ENCODE data around the gene IFT80. TPM values are rescaled to one million over a fixed set of nuclear protein-coding genes. Genes with fewer than 3 reads are reported as not detected.
A peak's percentile ranks its signal among the peaks of the same experiment; 100 is the strongest.

Gene IFT80
- polyA plus RNA-seq, 3 donors, result 1.3 to 7.7 (median 1.4) TPM

DNA sequence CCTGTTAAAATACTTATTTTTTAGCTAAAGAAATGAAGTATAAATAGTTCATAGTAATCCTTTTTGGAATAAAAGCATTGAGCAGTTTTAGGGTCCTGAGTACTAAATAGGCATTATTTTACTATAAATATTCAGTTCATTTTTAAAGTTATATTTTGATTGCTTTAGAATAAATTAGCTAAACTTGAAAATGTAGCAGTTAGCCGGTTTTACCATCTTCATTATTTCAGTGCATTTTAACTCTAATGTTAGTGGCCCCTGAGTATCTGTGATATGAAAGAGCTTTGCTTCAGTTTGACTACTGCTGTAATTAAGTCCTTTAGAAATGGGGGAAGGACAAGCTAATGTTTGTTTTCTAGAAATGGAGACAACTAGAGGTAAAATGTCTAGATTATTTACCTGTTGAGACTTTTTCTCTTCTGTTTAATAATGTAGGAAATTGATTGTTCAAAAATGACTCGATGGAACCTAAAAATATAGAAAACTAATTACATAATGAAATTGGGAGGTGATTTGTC is 4.1 kb upstream of the IFT80 start:
- H3K27me3 ChIP-seq (ENCODE audit: control insufficient read depth in 2 of 2, insufficient read depth in 2 of 2, low read length in 2 of 2), result no peaks in the 10 kb centered on the region
- no peaks in the 10 kb centered on the region for H3K9me3 ChIP-seq (replicated peaks in 1 of 2; ENCODE audit: control insufficient read depth in 1 of 2, insufficient read depth in 1 of 2, low read length in 2 of 2)
- no peak overlapping the region for H2AFZ ChIP-seq (ENCODE audit: insufficient read depth, low read depth, low read length, poor library complexity, severe bottlenecking)
- DNase-seq, result no peak
- intact Hi-C loops (cut with micrococcal nuclease), result loop anchor here in 1 of 2 donors (5.0 kb wide), 1 partner anchor 44 kb away; the partner anchor contains the start of gene TRIM59
- H4K20me1 ChIP-seq (ENCODE audit: insufficient read depth, low read length), result no peaks in the 10 kb centered on the region
- Mint-ChIP-seq H3K4me3 (peak overlapping the region; percentile 16 to 65), H3K4me1 (peaks cover 43% of the 10 kb centered on the region), H3K36me3 (peaks cover 3% of the 10 kb centered on the region in 2 donors), H3K9me3 (no peaks in the 10 kb centered on the region), H3K27ac (peak overlapping the region in 4 of 7 donors; percentile 5 to 82 (median 52)), H3K27me3 (ENCODE audit: low read depth in 3 of 3) (no peaks in the 10 kb centered on the region)
- H3K4me3 ChIP-seq (replicated peaks in 1 of 3; ENCODE audit: low read depth in 2 of 3, low read length in 3 of 3), result peak overlapping the region; percentile 12 to 87 (median 29)
- peak overlapping the region in 1 of 2 donors; percentile 87 for H3K27ac ChIP-seq (ENCODE audit: low read depth in 1 of 2, low read length in 2 of 2)
- no CpG with 5 or more reads among the region's 2 CpGs for WGBS (ENCODE audit: insufficient coverage)
- TF ChIP-seq, protein P1, sequence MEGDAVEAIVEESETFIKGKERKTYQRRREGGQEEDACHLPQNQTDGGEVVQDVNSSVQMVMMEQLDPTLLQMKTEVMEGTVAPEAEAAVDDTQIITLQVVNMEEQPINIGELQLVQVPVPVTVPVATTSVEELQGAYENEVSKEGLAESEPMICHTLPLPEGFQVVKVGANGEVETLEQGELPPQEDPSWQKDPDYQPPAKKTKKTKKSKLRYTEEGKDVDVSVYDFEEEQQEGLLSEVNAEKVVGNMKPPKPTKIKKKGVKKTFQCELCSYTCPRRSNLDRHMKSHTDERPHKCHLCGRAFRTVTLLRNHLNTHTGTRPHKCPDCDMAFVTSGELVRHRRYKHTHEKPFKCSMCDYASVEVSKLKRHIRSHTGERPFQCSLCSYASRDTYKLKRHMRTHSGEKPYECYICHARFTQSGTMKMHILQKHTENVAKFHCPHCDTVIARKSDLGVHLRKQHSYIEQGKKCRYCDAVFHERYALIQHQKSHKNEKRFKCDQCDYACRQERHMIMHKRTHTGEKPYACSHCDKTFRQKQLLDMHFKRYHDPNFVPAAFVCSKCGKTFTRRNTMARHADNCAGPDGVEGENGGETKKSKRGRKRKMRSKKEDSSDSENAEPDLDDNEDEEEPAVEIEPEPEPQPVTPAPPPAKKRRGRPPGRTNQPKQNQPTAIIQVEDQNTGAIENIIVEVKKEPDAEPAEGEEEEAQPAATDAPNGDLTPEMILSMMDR (IDR thresholded peaks at IDR 0.05), result no peak
- peaks cover 94% of the 10 kb centered on the region for H3K79me2 ChIP-seq (ENCODE audit: insufficient read depth, low read length)
- peaks cover 17 to 33% of the 10 kb centered on the region in 2 donors for H3K4me1 ChIP-seq (ENCODE audit: control insufficient read depth in 1 of 2, insufficient read depth in 2 of 2, low read length in 2 of 2)
- peak overlapping the region; percentile 11 for H3K9ac ChIP-seq (ENCODE audit: insufficient read depth, low read length, poor library complexity, severe bottlenecking)
- H3K4me2 ChIP-seq (replicated peaks; ENCODE audit: extremely low read depth, low read length, poor library complexity, severe bottlenecking), result peak overlapping the region; percentile 91
- peaks cover 5 to 12% of the 10 kb centered on the region in 2 donors for H3K36me3 ChIP-seq (replicated peaks in 1 of 2; ENCODE audit: control insufficient read depth in 1 of 2, insufficient read depth in 2 of 2, low read length in 2 of 2)

- no peak for DNase-seq
- H3K9me3 Mint-ChIP-seq, result no peaks in the 10 kb centered on the region
- peaks cover 0 to 8% of the 10 kb centered on the region in 2 donors for H3K36me3 ChIP-seq (replicated peaks in 1 of 2; ENCODE audit: control insufficient read depth in 1 of 2, insufficient read depth in 2 of 2, low read length in 2 of 2)
- H3K9me3 ChIP-seq (replicated peaks in 1 of 2; ENCODE audit: control insufficient read depth in 1 of 2, insufficient read depth in 1 of 2, low read length in 2 of 2), result no peaks in the 10 kb centered on the region
- intact Hi-C loops (cut with micrococcal nuclease), result loop anchor here in 1 of 2 donors (5.0 kb wide), 1 partner anchor 45 kb away; the partner anchor contains the start of gene TRIM59
- peaks cover 93% of the 10 kb centered on the region for H3K79me2 ChIP-seq (ENCODE audit: insufficient read depth, low read length)
- peak overlapping the region; percentile 91 for H3K4me2 ChIP-seq (replicated peaks; ENCODE audit: extremely low read depth, low read length, poor library complexity, severe bottlenecking)
- H3K4me1 ChIP-seq (ENCODE audit: control insufficient read depth in 1 of 2, insufficient read depth in 2 of 2, low read length in 2 of 2), result peaks cover 17 to 33% of the 10 kb centered on the region in 2 donors
- H3K27ac ChIP-seq (ENCODE audit: low read depth in 1 of 2, low read length in 2 of 2), result peak overlapping the region in 1 of 2 donors; percentile 87
- H3K36me3 Mint-ChIP-seq, result peaks cover 0 to 3% of the 10 kb centered on the region in 2 donors
- H4K20me1 ChIP-seq (ENCODE audit: insufficient read depth, low read length), result no peaks in the 10 kb centered on the region
- H3K9ac ChIP-seq (ENCODE audit: insufficient read depth, low read length, poor library complexity, severe bottlenecking), result peak overlapping the region; percentile 11
- H3K27me3 Mint-ChIP-seq (ENCODE audit: low read depth in 3 of 3), result no peaks in the 10 kb centered on the region
- peak overlapping the region; percentile 87 to 99 (median 87) for H3K4me3 ChIP-seq (replicated peaks in 1 of 3; ENCODE audit: low read depth in 2 of 3, low read length in 3 of 3)
- TF ChIP-seq, protein P1 (IDR thresholded peaks at IDR 0.05), result no peak
- no peak overlapping the region for H2AFZ ChIP-seq (ENCODE audit: insufficient read depth, low read depth, low read length, poor library complexity, severe bottlenecking)
- peak overlapping the region; percentile 65 to 87 for H3K4me3 Mint-ChIP-seq
- no CpG with 5 or more reads among the region's 11 CpGs for WGBS (ENCODE audit: insufficient coverage)
- no peaks in the 10 kb centered on the region for H3K27me3 ChIP-seq (ENCODE audit: control insufficient read depth in 2 of 2, insufficient read depth in 2 of 2, low read length in 2 of 2)
- peak overlapping the region in 5 of 7 donors; percentile 62 to 98 (median 79) for H3K27ac Mint-ChIP-seq
- peaks cover 44% of the 10 kb centered on the region for H3K4me1 Mint-ChIP-seq
Observed at GRCh38 chr3:160402221-160403027, 3.4 kb upstream of the IFT80 start.
